H1 (cell line): ENCODE data around the gene RIIAD1. TPM values are rescaled to one million over a fixed set of nuclear protein-coding genes. Genes with fewer than 3 reads are reported as not detected.

ENCODE experiments used
- CTCF ChIA-PET: fragments of 300-600 bp; sonication (Branson Sonifier 250); formaldehyde crosslinking; loops from one replicate; lab custom pipeline; 2021; ENCODE audit not compliant: partially characterized antibody; lab: Charles Lee
- POLR2A ChIA-PET: fragments of 300-600 bp; sonication (Branson Sonifier 250); formaldehyde crosslinking; loops from one replicate; lab custom pipeline; 2021; ENCODE audit warnings: inconsistent platforms; ENCODE audit not compliant: partially characterized antibody; lab: Charles Lee
- DNase-seq, 2 experiments: peaks; one replicate each; pipeline versions ENCODE4 v3.0.0 to v3.0.0-alpha.2; 2010 to 2022; ENCODE audit warnings: low spot score in 2 of 2, low read depth in 1 of 2, mixed read lengths in 1 of 2
- FAIRE-seq: peaks from 2 replicates; lab custom pipeline; 2011; peaks lifted over from hg19 to GRCh38; lab: Jason Lieb, UNC
- H2AFZ ChIP-seq: 2 replicates; pipeline ENCODE4 v1.8.1; 2012; ENCODE audit warnings: low read length, inconsistent platforms
- H2AK5ac ChIP-seq: 2 replicates; pipeline ENCODE4 v1.6.1; 2013; ENCODE audit warnings: low read depth, low read length
- H2BK120ac ChIP-seq: replicated peaks from 2 replicates; pipeline ENCODE3; 2013; ENCODE audit warnings: low read depth, low read length, inconsistent platforms
- H2BK12ac ChIP-seq: 2 replicates; pipeline ENCODE4 v1.6.1; 2013; ENCODE audit warnings: low read depth, low read length
- H2BK15ac ChIP-seq: 2 replicates; pipeline ENCODE4 v1.6.1; 2013; ENCODE audit warnings: low read length
- H2BK20ac ChIP-seq: 2 replicates; pipeline ENCODE4 v1.6.1; 2013; ENCODE audit warnings: low read length
- H2BK5ac ChIP-seq: 2 replicates; pipeline ENCODE4 v1.6.1; 2013; ENCODE audit warnings: low read depth, low read length
- H3K14ac ChIP-seq: 2 replicates; pipeline ENCODE4 v1.6.1; 2013; ENCODE audit warnings: inconsistent platforms; ENCODE audit not compliant: insufficient read length
- H3K18ac ChIP-seq: 2 replicates; pipeline ENCODE4 v1.6.1; 2013; ENCODE audit warnings: low read length; ENCODE audit errors: extremely low read depth
- H3K23ac ChIP-seq: 2 replicates; pipeline ENCODE4 v1.6.1; 2013; ENCODE audit warnings: inconsistent platforms; ENCODE audit not compliant: insufficient read length
- H3K23me2 ChIP-seq: 2 replicates; pipeline ENCODE4 v1.6.1; 2013; ENCODE audit warnings: low read depth, low read length
- H3K27ac ChIP-seq: 2 replicates; pipeline ENCODE4 v1.6.1; 2011; ENCODE audit warnings: low read depth, low read length, inconsistent platforms
- H3K27me3 ChIP-seq, 4 experiments: replicated peaks in 1 of 4; 1 replicate in 1 of 4; 2 replicates in 3 of 4; pipeline versions ENCODE4 v1.6.1 to v1.8.1; 2011 to 2013; ENCODE audit warnings: low read length in 3 of 4, mild to moderate bottlenecking in 3 of 4, inconsistent platforms in 2 of 4, mixed read lengths in 2 of 4, moderate library complexity in 1 of 4; ENCODE audit not compliant: control insufficient read depth in 3 of 4, insufficient read depth in 3 of 4; ENCODE audit errors: extremely low read depth in 1 of 4
- H3K36me3 ChIP-seq, 4 experiments: 2 replicates each; pipeline versions ENCODE4 v1.6.1 to v1.8.1; 2011 to 2013; ENCODE audit warnings: mild to moderate bottlenecking in 4 of 4, low read length in 3 of 4, moderate library complexity in 2 of 4, control low read depth in 1 of 4, inconsistent platforms in 1 of 4; ENCODE audit not compliant: insufficient read depth in 4 of 4, control insufficient read depth in 2 of 4
- H3K4ac ChIP-seq: replicated peaks from 2 replicates; pipeline ENCODE3; 2013; ENCODE audit warnings: low read length, low read depth, mixed read lengths, inconsistent platforms; ENCODE audit not compliant: insufficient read length
- H3K4me1 ChIP-seq, 4 experiments: replicated peaks in 1 of 4; 1 replicate in 1 of 4; 2 replicates in 3 of 4; pipeline versions ENCODE4 v1.6.1 to v1.8.1; 2011 to 2013; ENCODE audit warnings: low read length in 3 of 4, inconsistent platforms in 2 of 4, mixed read lengths in 1 of 4; ENCODE audit not compliant: insufficient read depth in 4 of 4, control insufficient read depth in 3 of 4
- H3K4me2 ChIP-seq, 2 experiments: 2 replicates each; pipeline versions ENCODE4 v1.6.1 to v1.8.1; 2011 to 2013; ENCODE audit warnings: low read depth in 2 of 2, low read length in 2 of 2, control low read depth in 1 of 2, inconsistent platforms in 1 of 2, mild to moderate bottlenecking in 1 of 2; ENCODE audit not compliant: insufficient read depth in 1 of 2
- H3K4me3 ChIP-seq, 4 experiments: fragments of 200-600, 300-600 bp in 1 of 4; sonication (generic), shearing (Covaris generic), sonication (Bioruptor Twin) in 1 of 4; 2 replicates each; pipeline versions ENCODE4 v1.5.1 to v1.8.1; 2011 to 2016; ENCODE audit warnings: low read length in 4 of 4, low read depth in 3 of 4, control low read depth in 2 of 4, inconsistent platforms in 2 of 4, mild to moderate bottlenecking in 2 of 4, mixed read lengths in 1 of 4, moderate library complexity in 1 of 4; ENCODE audit not compliant: insufficient read depth in 2 of 4; ENCODE audit errors: extremely low read depth in 1 of 4
- H3K56ac ChIP-seq: replicated peaks from 2 replicates; pipeline ENCODE3; 2013; ENCODE audit warnings: low read depth, mild to moderate bottlenecking, mixed read lengths, low read length, inconsistent platforms; ENCODE audit not compliant: insufficient read length
- H3K79me1 ChIP-seq: 2 replicates; pipeline ENCODE4 v1.6.1; 2013; ENCODE audit warnings: low read depth, low read length, control low read depth
- H3K79me2 ChIP-seq, 2 experiments: 2 replicates each; pipeline versions ENCODE4 v1.6.1 to v1.8.1; 2012 to 2013; ENCODE audit warnings: low read length in 2 of 2, mild to moderate bottlenecking in 2 of 2, inconsistent platforms in 1 of 2; ENCODE audit not compliant: insufficient read depth in 2 of 2, control insufficient read depth in 1 of 2
- H3K9ac ChIP-seq, 4 experiments: replicated peaks in 1 of 4; 1 replicate in 1 of 4; 2 replicates in 3 of 4; pipeline versions ENCODE4 v1.6.1 to v1.8.1; 2011 to 2013; ENCODE audit warnings: low read depth in 3 of 4, low read length in 3 of 4, control low read depth in 2 of 4, mild to moderate bottlenecking in 2 of 4, moderate library complexity in 2 of 4, inconsistent platforms in 1 of 4; ENCODE audit errors: extremely low read depth in 1 of 4
- H3K9me3 ChIP-seq, 2 experiments: 2 replicates each; pipeline versions ENCODE4 v1.6.1 to v1.8.1; 2012 to 2013; ENCODE audit warnings: mild to moderate bottlenecking in 2 of 2, moderate library complexity in 2 of 2, control low read depth in 1 of 2, inconsistent platforms in 1 of 2, low read depth in 1 of 2, low read length in 1 of 2, mixed read lengths in 1 of 2; ENCODE audit not compliant: insufficient read depth in 2 of 2
- H4K20me1 ChIP-seq, 2 experiments: replicated peaks in 1 of 2; 2 replicates each; pipeline versions ENCODE3 to v1.8.1; 2011 to 2013; ENCODE audit warnings: inconsistent platforms in 2 of 2, low read length in 2 of 2, mild to moderate bottlenecking in 1 of 2; ENCODE audit not compliant: insufficient read depth in 2 of 2, control insufficient read depth in 1 of 2
- H4K5ac ChIP-seq: 2 replicates; pipeline ENCODE4 v1.6.1; 2013; ENCODE audit warnings: low read length, low read depth, mixed read lengths, inconsistent platforms; ENCODE audit not compliant: insufficient read length
- H4K8ac ChIP-seq: 2 replicates; pipeline ENCODE4 v1.8.0; 2013; ENCODE audit warnings: mild to moderate bottlenecking, moderate library complexity, low read length, inconsistent platforms; ENCODE audit not compliant: insufficient read depth; ENCODE audit errors: extremely low read depth
- H4K91ac ChIP-seq: replicated peaks from 2 replicates; pipeline ENCODE3; 2013; ENCODE audit warnings: low read length, mixed read lengths, inconsistent platforms; ENCODE audit not compliant: insufficient read length
- BCL11A ChIP-seq, 2 experiments: IDR thresholded peaks; one replicate each; pipeline ENCODE4 v1.6.1; 2011; ENCODE audit warnings: low read depth in 2 of 2, low read length in 2 of 2, mild to moderate bottlenecking in 2 of 2
- BRCA1 ChIP-seq: IDR thresholded peaks from 2 replicates; pipeline ENCODE4 v1.6.1; 2012; ENCODE audit warnings: low read depth, low read length, improper control_type of control experiment
- JUN ChIP-seq: IDR thresholded peaks from 2 replicates; pipeline ENCODE4 v1.6.1; 2011; ENCODE audit warnings: low read depth, mild to moderate bottlenecking, improper control_type of control experiment, low read length
- KDM4A ChIP-seq: IDR thresholded peaks from one replicate; pipeline ENCODE4 v1.7.1; 2012; ENCODE audit warnings: low read depth, mild to moderate bottlenecking, moderate library complexity, low read length, inconsistent platforms; ENCODE audit not compliant: severe bottlenecking
- KDM5A ChIP-seq: fragments of 200-600 bp; IDR thresholded peaks from 2 replicates; pipeline ENCODE4 v1.7.1; 2012; ENCODE audit warnings: mild to moderate bottlenecking, low read length, inconsistent platforms, mixed read lengths
- RXRA ChIP-seq: IDR thresholded peaks from 2 replicates; pipeline ENCODE4 v1.6.1; 2011; ENCODE audit warnings: low read depth, mild to moderate bottlenecking, low read length, moderate library complexity; ENCODE audit not compliant: insufficient read depth
- SAP30 ChIP-seq: fragments of 300-600 bp; sonication (generic); IDR thresholded peaks from 2 replicates; pipeline ENCODE4 v1.7.1; 2012; ENCODE audit warnings: low read length, moderate library complexity, mild to moderate bottlenecking, inconsistent platforms; ENCODE audit not compliant: insufficient read depth, insufficient replicate concordance
- SP4 ChIP-seq: IDR thresholded peaks from 2 replicates; pipeline ENCODE4 v1.6.1; 2012; ENCODE audit warnings: low read length, inconsistent platforms
- SRF ChIP-seq: IDR thresholded peaks from 2 replicates; pipeline ENCODE4 v1.6.1; 2011; ENCODE audit warnings: mild to moderate bottlenecking, low read depth, low read length, moderate library complexity
- TAF7 ChIP-seq: optimal IDR thresholded peaks from 2 replicates; pipeline ENCODE3; 2011; ENCODE audit warnings: low read depth, mild to moderate bottlenecking, inconsistent platforms, low read length, moderate library complexity, borderline replicate concordance
- TCF12 ChIP-seq: IDR thresholded peaks from 2 replicates; pipeline ENCODE4 v1.6.1; 2011; ENCODE audit warnings: low read depth, mild to moderate bottlenecking, low read length
- YY1 ChIP-seq: IDR thresholded peaks from 2 replicates; pipeline ENCODE4 v1.6.1; 2011; ENCODE audit warnings: low read depth, mild to moderate bottlenecking, low read length
- ZNF274 ChIP-seq: IDR thresholded peaks from 2 replicates; pipeline ENCODE4 v1.7.0; 2012; ENCODE audit warnings: low read length, borderline replicate concordance; ENCODE audit errors: extremely low read depth
- WGBS, 2 experiments: shearing (Covaris generic) in 1 of 2; methylation state at CpG; one replicate each; pipeline versions ENCODE4 v1.1.6 to v1.1.7; 2013 to 2015; ENCODE audit warnings: low lambda C conversion rate in 2 of 2, mixed read lengths in 2 of 2, inconsistent platforms in 1 of 2, low coverage in 1 of 2, missing lambda C conversion rate in 1 of 2; ENCODE audit not compliant: insufficient replicate concordance in 2 of 2, insufficient coverage in 1 of 2, insufficient read length in 1 of 2; ENCODE audit errors: extremely low coverage in 1 of 2, missing lambda C conversion rate in 1 of 2; 5-methylcytosine and 5-hydroxymethylcytosine counted together
- polyA plus RNA-seq, 7 experiments: library from polyadenylated mRNA; depleted of rRNA in 3 of 7; stranded (reverse) in 5 of 7; unstranded in 2 of 7; fragments of >200 nt in 5 of 7; fragments of 200-250 nt in 2 of 7; gene quantifications; 1 replicate in 5 of 7; 2 replicates in 1 of 7; 4 replicates in 1 of 7; pipeline versions ENCODE4 v1.2.1 to v1.2.3, GENCODE V29; 2011 to 2013; ENCODE audit warnings: missing spikeins in 2 of 7, mixed read lengths in 2 of 7
- total RNA-seq: library from RNA; stranded (reverse); fragmentation: NEBNext Ultra II Directional; extraction: Animal tissue kit (Norgen Biotek cat#: 25700); gene quantifications from 2 replicates; pipeline ENCODE4 v1.2.1, GENCODE V29; 2021
- TF ChIP-seq, protein P1 (sequence below): IDR thresholded peaks from 2 replicates; pipeline ENCODE4 v1.6.1; 2011; ENCODE audit warnings: low read length, improper control_type of control experiment

RIIAD1 gene
- total and polyA plus RNA-seq, 2 of the 8 experiments (the other 6 are each of a cell fraction or from before 2014, with no cell fraction given) = not detected

DNA sequence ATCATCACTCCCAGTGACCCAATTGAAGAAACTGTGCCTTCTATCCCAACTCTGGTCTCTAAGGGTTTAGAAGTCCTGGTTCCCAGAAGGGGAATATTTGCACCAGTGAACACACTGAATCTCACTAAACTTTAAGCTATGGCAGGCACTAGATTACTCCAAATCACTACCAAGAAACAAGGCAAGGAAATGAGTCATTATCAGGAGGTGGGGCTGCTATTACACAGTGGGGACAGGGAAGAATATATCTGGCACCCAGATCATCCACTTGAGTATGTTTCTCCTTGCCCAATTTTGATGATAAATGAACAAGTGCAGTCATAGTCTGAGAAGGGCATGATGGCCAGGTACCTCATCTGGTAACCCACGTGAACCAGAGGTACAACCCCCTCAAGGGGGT is 35.0 kb downstream of the RIIAD1 start:
- peaks cover 6 to 27% (median 17%) of the 10 kb centered on the region in 4 experiments; a peak in 7 of 8 replicates for H3K36me3 ChIP-seq
- no peaks in the 10 kb centered on the region for H3K4me1 ChIP-seq
- no peak overlapping the region for H3K4me2 ChIP-seq
- H4K91ac ChIP-seq = no peak overlapping the region
- no peak overlapping the region for H4K5ac ChIP-seq
- no peak overlapping the region for H4K8ac ChIP-seq
- H3K23me2 ChIP-seq = no peaks in the 10 kb centered on the region
- no peak overlapping the region for H2BK12ac ChIP-seq
- H2BK20ac ChIP-seq = no peak overlapping the region
- no peak overlapping the region for H3K23ac ChIP-seq
- no peak overlapping the region for H2BK5ac ChIP-seq
- H3K79me2 ChIP-seq = no peaks in the 10 kb centered on the region
- H3K27ac ChIP-seq = no peak overlapping the region
- H4K20me1 ChIP-seq = no peaks in the 10 kb centered on the region
- H3K79me1 ChIP-seq = no peaks in the 10 kb centered on the region
- no peak overlapping the region for H3K9ac ChIP-seq
- no peak overlapping the region for H3K18ac ChIP-seq
- 76% methylated on average over 1 of the region's 1 CpG; no CpG with 5 or more reads in 1 of the 2 experiments for WGBS, 2 experiments
- FAIRE-seq = no peak
- H3K4ac ChIP-seq = no peak overlapping the region
- H3K56ac ChIP-seq = no peak overlapping the region
- DNase-seq = no peak
- H3K4me3 ChIP-seq = no peak overlapping the region
- H2AFZ ChIP-seq = no peak overlapping the region
- H3K9me3 ChIP-seq = no peaks in the 10 kb centered on the region
- ChIA-PET CTCF (interaction anchor here (0.7 to 0.9 kb wide), 3 partner anchors 21 to 118 kb away, joined by 3 to 4 read pairs (median 3); no protein-coding TSS in a partner anchor), POLR2A (interaction anchor here (0.6 to 1.2 kb wide), 3 partner anchors 11 to 145 kb away, joined by 4 to 5 read pairs (median 4); partner anchors contain the start of gene SNX27)
- H3K27me3 ChIP-seq = no peaks in the 10 kb centered on the region
- no peak overlapping the region for H2BK15ac ChIP-seq
- H2BK120ac ChIP-seq = no peak overlapping the region
- H2AK5ac ChIP-seq = no peak overlapping the region
- H3K14ac ChIP-seq = no peak overlapping the region
- no peak for TF ChIP-seq BRCA1
- no peak for TF ChIP-seq KDM5A
- TF ChIP-seq, protein P1, sequence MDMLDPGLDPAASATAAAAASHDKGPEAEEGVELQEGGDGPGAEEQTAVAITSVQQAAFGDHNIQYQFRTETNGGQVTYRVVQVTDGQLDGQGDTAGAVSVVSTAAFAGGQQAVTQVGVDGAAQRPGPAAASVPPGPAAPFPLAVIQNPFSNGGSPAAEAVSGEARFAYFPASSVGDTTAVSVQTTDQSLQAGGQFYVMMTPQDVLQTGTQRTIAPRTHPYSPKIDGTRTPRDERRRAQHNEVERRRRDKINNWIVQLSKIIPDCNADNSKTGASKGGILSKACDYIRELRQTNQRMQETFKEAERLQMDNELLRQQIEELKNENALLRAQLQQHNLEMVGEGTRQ = no peak
- no peak for TF ChIP-seq RXRA
- TF ChIP-seq TAF7 = no peak
- TF ChIP-seq TCF12 = no peak
- TF ChIP-seq KDM4A = no peak
- no peak for TF ChIP-seq SP4
- no peak for TF ChIP-seq ZNF274
- TF ChIP-seq BCL11A (IDR thresholded peaks at IDR 0.05; ENCODE audit: low read depth in 2 of 2, low read length in 2 of 2) = no peak
- no peak for TF ChIP-seq SAP30
- TF ChIP-seq YY1 = no peak
- TF ChIP-seq SRF = no peak
- TF ChIP-seq JUN = no peak
